ENCODE data around the gene HSD17B2. TPM values are rescaled to one million over a fixed set of nuclear protein-coding genes. Genes with fewer than 3 reads are reported as not detected.

The HSD17B2 gene
- total RNA-seq, 1 experiment from 2014 or later: not detected

GRCh38 chr16:82010649-82011048 lies 24.4 kb upstream of the HSD17B2 start:
- Histone ChIP-seq H3K79me2 (ENCODE audit: insufficient read depth, low read length) (peaks cover 11% of the 10 kb centered on the region; the same call in 1 of the 2 replicates), H3K36me3 (ENCODE audit: control insufficient read depth in 1 of 2, insufficient read depth in 2 of 2, low read length in 2 of 2) (0 out of 4 replicates have a peak, but pooled peaks cover 4 to 5% of the 10 kb centered on the region in 2 experiments), H3K27ac (ENCODE audit: low read depth, low read length) (peak overlapping the region; percentile 16; the same call in 1 of the 2 replicates), H3K9ac (ENCODE audit: low read length) (peak overlapping the region; percentile 67), H3K9me2 (ENCODE audit: insufficient read depth) (no peaks in the 10 kb centered on the region; the same call in 1 of the 2 replicates), H2AFZ (ENCODE audit: low read depth, low read length, poor library complexity, severe bottlenecking) (no peak overlapping the region), H3K4me2 (ENCODE audit: low read length) (peak overlapping the region; percentile 72), H3K4me1 (ENCODE audit: control insufficient read depth in 1 of 2, insufficient read depth in 2 of 2, low read length in 2 of 2) (peaks cover 0 to 14% of the 10 kb centered on the region in 2 experiments; a peak in 3 of 4 replicates), H3K9me3 (ENCODE audit: control insufficient read depth in 1 of 2, insufficient read depth in 1 of 2, low read depth in 1 of 2, low read length in 2 of 2) (peaks cover 6 to 16% of the 10 kb centered on the region in 2 experiments; a peak in 2 of 4 replicates), H3K4me3 (replicated peaks in 1 of 2; ENCODE audit: low read depth in 1 of 2, low read length in 2 of 2) (peak overlapping the region; percentile 69 to 84), H3K27me3 (ENCODE audit: insufficient read depth, low read length) (no peaks in the 10 kb centered on the region), H4K20me1 (ENCODE audit: insufficient read depth) (no peaks in the 10 kb centered on the region)
- TF ChIP-seq ZFX (IDR thresholded peaks at IDR 0.05) (no peak), SRF (IDR thresholded peaks at IDR 0.05; ENCODE audit: low read depth) (no peak), CTCF (IDR thresholded peaks at IDR 0.05 in 2 of 3, conservative IDR thresholded peaks at IDR 0.05 in 1 of 3; ENCODE audit: borderline replicate concordance in 1 of 3, insufficient read depth in 1 of 3, low read depth in 2 of 3, low read length in 2 of 3) (no peak), REST (IDR thresholded peaks at IDR 0.05; ENCODE audit: low read depth) (no peak), SP1 (IDR thresholded peaks at IDR 0.05; ENCODE audit: low read depth) (no peak), ZBTB33 (IDR thresholded peaks at IDR 0.05; ENCODE audit: extremely low read depth, insufficient replicate concordance, low read length) (no peak), ELF1 (IDR thresholded peaks at IDR 0.05; ENCODE audit: borderline replicate concordance, low read depth) (no peak), CEBPB (IDR thresholded peaks at IDR 0.05; ENCODE audit: low read depth) (no peak), FOSL1 (IDR thresholded peaks at IDR 0.05; ENCODE audit: low read depth) (no peak), POLR2A (IDR thresholded peaks at IDR 0.05; ENCODE audit: borderline replicate concordance, extremely low read depth, insufficient read depth, insufficient read length) (no peak), EGR1 (IDR thresholded peaks at IDR 0.05; ENCODE audit: low read depth) (no peak)
- CTCF ChIA-PET: interaction anchor here (0.9 to 1.3 kb wide), 2 partner anchors 13 to 219 kb away, joined by 3 to 7 read pairs; no protein-coding TSS in a partner anchor
- TSS peak; percentile 58 for BruUV-seq (replicated peaks)
- no peak for DNase-seq (ENCODE audit: low read depth, low spot score)
- POLR2A ChIA-PET: interaction anchor here (0.9 to 1.3 kb wide), 2 partner anchors 14 to 19 kb away, joined by 4 to 8 read pairs; no protein-coding TSS in a partner anchor
- no peak for ATAC-seq
- intact Hi-C loops (cut with micrococcal nuclease): loop anchor here (5.0 kb wide), 1 partner anchor 162 kb away; the partner anchor contains the start of gene MPHOSPH6
- RAD21 ChIA-PET (ENCODE audit: low non-redundant PET in 1 of 2, low total read pairs in 2 of 2, uncharacterized antibody in 2 of 2, unreplicated experiment in 2 of 2): no interaction called here
